Endothelial cell (in vitro differentiated cells): ENCODE measurements around the gene CHPF. TPM values are rescaled to one million over a fixed set of nuclear protein-coding genes. Genes with fewer than 3 reads are reported as not detected.

Experiments used
- DNase-seq: peaks from one replicate; pipeline ENCODE4 v3.0.0; 2021; ENCODE audit warnings: low spot score
- H3K27ac Mint-ChIP-seq: one replicate; pipeline ENCODE4 v1.8.0; 2021; ENCODE audit warnings: mixed read lengths, inconsistent platforms; ENCODE audit not compliant: unreplicated experiment
- H3K27me3 Mint-ChIP-seq: one replicate; pipeline ENCODE4 v1.8.0; 2021; ENCODE audit warnings: mild to moderate bottlenecking, moderate library complexity, mixed read lengths, inconsistent platforms; ENCODE audit not compliant: unreplicated experiment
- H3K36me3 Mint-ChIP-seq: one replicate; pipeline ENCODE4 v1.8.0; 2021; ENCODE audit warnings: mild to moderate bottlenecking, low read depth, mixed read lengths, inconsistent platforms; ENCODE audit not compliant: unreplicated experiment
- H3K4me1 Mint-ChIP-seq: one replicate; pipeline ENCODE4 v1.8.0; 2021; ENCODE audit warnings: mild to moderate bottlenecking, mixed read lengths, inconsistent platforms; ENCODE audit not compliant: unreplicated experiment
- H3K4me3 Mint-ChIP-seq: one replicate; pipeline ENCODE4 v1.8.0; 2021; ENCODE audit warnings: mild to moderate bottlenecking, mixed read lengths, inconsistent platforms; ENCODE audit not compliant: unreplicated experiment
- H3K9me3 Mint-ChIP-seq: one replicate; pipeline ENCODE4 v1.8.0; 2021; ENCODE audit warnings: mixed read lengths, inconsistent platforms; ENCODE audit not compliant: unreplicated experiment
- CTCF ChIP-seq: fragments of 200-600 bp; sonication (generic); IDR thresholded peaks from one replicate; pipeline ENCODE4 v1.5.0; 2021; ENCODE audit warnings: antibody characterized with exemption; ENCODE audit not compliant: unreplicated experiment
- total RNA-seq: library from RNA; stranded (reverse); fragmentation: NEBNext Ultra II Directional; extraction: Animal tissue kit (Norgen Biotek cat#: 25700); gene quantifications from one replicate; pipeline ENCODE4 v1.2.1, GENCODE V29; 2021; ENCODE audit not compliant: unreplicated experiment

CHPF gene
- total RNA-seq, 1 donor from 2014 or later, result 4.1 TPM

GRCh38 chr2:219514196-219514761 is 29.3 kb downstream of the CHPF start, which contains the start of gene ASIC4:
Gene ASIC4 (plus strand): TSS chr2:219514482. CDS start chr2:219514725, 243 bp downstream.
- peaks cover 24% of the 10 kb centered on the region for H3K27me3 Mint-ChIP-seq
- no peak within 1 kb of the TSS for H3K27ac Mint-ChIP-seq
- TF ChIP-seq CTCF, result no peak
- H3K4me1 Mint-ChIP-seq, result peaks cover 63% of the 10 kb centered on the region
- no peak within 1 kb of the TSS for H3K4me3 Mint-ChIP-seq
- H3K9me3 Mint-ChIP-seq, result no peaks in the 10 kb centered on the region
- peaks cover 4% of the 10 kb centered on the region for H3K36me3 Mint-ChIP-seq
- DNase-seq, result no peak

- Mint-ChIP-seq H3K36me3 (peaks cover 4% of the 10 kb centered on the region), H3K27ac (no peak overlapping the region), H3K9me3 (no peaks in the 10 kb centered on the region), H3K27me3 (peaks cover 22% of the 10 kb centered on the region), H3K4me1 (peaks cover 61% of the 10 kb centered on the region), H3K4me3 (no peak overlapping the region)
- no peak for DNase-seq
- no peak for TF ChIP-seq CTCF
These were observed 29.8 kb downstream of the CHPF start for GRCh38 chr2:219513787-219514186.

- H3K4me1 Mint-ChIP-seq, result peaks cover 51% of the 10 kb centered on the region
- H3K9me3 Mint-ChIP-seq, result no peaks in the 10 kb centered on the region
- peaks cover 4% of the 10 kb centered on the region for H3K36me3 Mint-ChIP-seq
- H3K4me3 Mint-ChIP-seq, result no peak overlapping the region
- no peak for DNase-seq
- TF ChIP-seq CTCF, result no peak
- peaks cover 17% of the 10 kb centered on the region for H3K27me3 Mint-ChIP-seq
- no peak overlapping the region for H3K27ac Mint-ChIP-seq
These were observed 30.9 kb downstream of the CHPF start for GRCh38 chr2:219512524-219513216.

- Mint-ChIP-seq H3K27me3 (peaks cover 9% of the 10 kb centered on the region), H3K9me3 (no peaks in the 10 kb centered on the region), H3K4me1 (peaks cover 45% of the 10 kb centered on the region), H3K27ac (no peak overlapping the region), H3K36me3 (peaks cover 5% of the 10 kb centered on the region), H3K4me3 (no peak overlapping the region)
- DNase-seq, result no peak
- TF ChIP-seq CTCF, result no peak
These were observed 31.9 kb downstream of the CHPF start for GRCh38 chr2:219511547-219512325.
